Measurements from ENCODE around the gene OR1M1.
"Not testable (repeated sequence)": the region's sequence is repeated elsewhere in the genome, so short reads cannot be mapped to it uniquely, and the experiment has no call there.

Gene OR1M1

DNA sequence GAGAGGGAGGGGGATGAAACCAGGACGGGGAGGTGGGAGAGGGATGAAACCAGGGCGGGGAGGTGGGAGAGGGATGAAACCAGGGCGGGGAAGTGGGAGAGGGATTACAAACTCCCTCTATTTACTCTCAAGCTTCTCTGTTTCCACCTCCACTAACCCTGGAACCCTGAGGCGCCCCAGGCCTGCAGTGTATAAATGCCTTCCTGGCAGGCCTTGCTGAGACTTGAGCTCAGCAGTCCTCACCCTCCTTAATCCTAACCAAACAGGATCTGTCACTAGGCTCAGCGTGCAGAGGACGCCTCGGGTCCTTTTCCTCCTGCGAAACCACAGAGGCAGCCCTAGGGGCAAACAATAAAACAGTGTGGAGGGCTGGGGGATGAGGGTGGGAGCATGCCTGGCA is 32.1 kb upstream of the OR1M1 start:
- Histone ChIP-seq H3K4me3 (ENCODE audit: low read length) (no peak overlapping the region), H3K4me2 (ENCODE audit: low read length) (no peak overlapping the region), H3K36me3 (ENCODE audit: control insufficient read depth, low read length) (no peaks in the 10 kb centered on the region), H4K20me1 (ENCODE audit: control insufficient read depth, insufficient read depth, low read depth, low read length) (no peaks in the 10 kb centered on the region), H3K9me3 (ENCODE audit: control insufficient read depth, insufficient read depth, low read length) (no peaks in the 10 kb centered on the region), H3K79me2 (ENCODE audit: control insufficient read depth, low read length) (no peaks in the 10 kb centered on the region), H3K9me2 (replicated peaks; ENCODE audit: control insufficient read depth, low read length) (no peaks in the 10 kb centered on the region), H3K27me3 (ENCODE audit: control insufficient read depth, low read length) (no peaks in the 10 kb centered on the region), H3K27ac (ENCODE audit: low read depth, low read length) (no peak overlapping the region), H3F3A (ENCODE audit: control insufficient read depth, insufficient read depth) (no peaks in the 10 kb centered on the region), H3K4me1 (ENCODE audit: control insufficient read depth, low read length) (no peaks in the 10 kb centered on the region)
- TF ChIP-seq CTCF (IDR thresholded peaks at IDR 0.05; ENCODE audit: low read depth, low read length, poor library complexity, severe bottlenecking) (no peak), EZH2phosphoT487 (IDR thresholded peaks at IDR 0.05; ENCODE audit: borderline replicate concordance, low read length) (no peak)

DNA sequence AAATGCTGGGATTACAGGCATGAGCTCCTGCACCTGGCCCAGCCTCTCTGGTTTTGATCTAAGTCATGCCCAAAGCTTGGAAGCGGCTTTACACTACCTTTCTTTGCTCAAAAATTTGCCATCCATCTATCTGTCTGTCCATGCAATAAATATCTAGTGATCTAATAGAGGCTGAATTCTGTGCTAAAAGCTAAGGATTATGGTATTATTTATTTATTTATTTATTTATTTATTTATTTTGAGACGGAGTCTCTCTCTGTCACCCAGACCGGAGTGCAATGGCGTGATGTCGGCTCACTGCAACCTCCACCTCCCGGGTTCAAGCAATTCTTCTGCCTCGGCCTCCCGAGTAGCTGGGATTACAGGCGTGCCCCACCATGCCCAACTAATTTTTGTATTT is 30.7 kb upstream of the OR1M1 start:
- not testable (repeated sequence) for H3K4me2 ChIP-seq (ENCODE audit: low read length); H3K79me2 ChIP-seq (ENCODE audit: control insufficient read depth, low read length); H4K20me1 ChIP-seq (ENCODE audit: control insufficient read depth, insufficient read depth, low read depth, low read length); H3K4me3 ChIP-seq (ENCODE audit: low read length); H3K9me2 ChIP-seq (replicated peaks; ENCODE audit: control insufficient read depth, low read length); H3K9me3 ChIP-seq (ENCODE audit: control insufficient read depth, insufficient read depth, low read length); H3K27me3 ChIP-seq (ENCODE audit: control insufficient read depth, low read length); H3K4me1 ChIP-seq (ENCODE audit: control insufficient read depth, low read length); H3F3A ChIP-seq (ENCODE audit: control insufficient read depth, insufficient read depth); H3K36me3 ChIP-seq (ENCODE audit: control insufficient read depth, low read length); H3K27ac ChIP-seq (ENCODE audit: low read depth, low read length)

DNA sequence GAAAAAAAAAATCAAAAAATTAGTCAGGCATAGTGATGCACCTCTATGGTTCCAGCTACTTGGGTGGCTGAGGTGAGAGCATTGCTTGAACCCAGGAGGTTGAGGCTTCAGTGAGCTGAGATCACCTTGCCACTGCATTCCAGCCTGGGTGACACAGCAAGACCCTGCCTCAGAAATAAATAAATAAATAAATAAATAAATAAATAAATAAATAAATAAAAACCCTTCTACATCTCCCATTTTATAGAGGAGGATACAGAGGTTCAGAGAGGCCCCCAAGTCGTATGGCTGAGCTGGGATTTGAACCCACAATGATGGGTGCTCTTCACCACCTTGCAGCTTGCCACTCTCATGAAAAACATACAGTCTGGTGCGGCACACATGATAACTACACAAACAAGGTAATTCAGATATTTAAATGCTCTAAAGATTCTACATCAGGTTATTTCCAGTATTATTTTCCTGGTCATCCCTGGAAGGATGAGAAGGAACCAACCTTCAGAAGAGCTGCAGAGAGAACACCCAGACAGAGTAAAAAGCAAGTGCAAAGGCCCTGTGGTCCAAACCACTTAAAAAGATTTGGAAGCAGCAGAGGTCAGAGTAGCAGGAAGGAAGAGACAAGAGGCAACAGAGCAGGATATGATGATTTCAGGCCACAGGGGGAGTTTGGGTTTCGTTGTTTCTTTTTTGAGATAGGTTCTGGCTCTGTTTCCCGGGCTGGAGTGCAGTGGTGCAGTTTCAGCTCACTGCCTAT is 29.2 kb upstream of the OR1M1 start:
- no peaks in the 10 kb centered on the region for H3K9me3 ChIP-seq (ENCODE audit: control insufficient read depth, insufficient read depth, low read length)
- no peaks in the 10 kb centered on the region for H3F3A ChIP-seq (ENCODE audit: control insufficient read depth, insufficient read depth)
- no peak for TF ChIP-seq EZH2phosphoT487 (IDR thresholded peaks at IDR 0.05; ENCODE audit: borderline replicate concordance, low read length)
- no peak for TF ChIP-seq CTCF (IDR thresholded peaks at IDR 0.05; ENCODE audit: low read depth, low read length, poor library complexity, severe bottlenecking)
- H3K36me3 ChIP-seq (ENCODE audit: control insufficient read depth, low read length): no peaks in the 10 kb centered on the region
- no peaks in the 10 kb centered on the region for H3K79me2 ChIP-seq (ENCODE audit: control insufficient read depth, low read length)
- no peak overlapping the region for H3K27ac ChIP-seq (ENCODE audit: low read depth, low read length)
- H3K4me2 ChIP-seq (ENCODE audit: low read length): no peak overlapping the region
- no peaks in the 10 kb centered on the region for H3K27me3 ChIP-seq (ENCODE audit: control insufficient read depth, low read length)
- H4K20me1 ChIP-seq (ENCODE audit: control insufficient read depth, insufficient read depth, low read depth, low read length): no peaks in the 10 kb centered on the region
- H3K4me1 ChIP-seq (ENCODE audit: control insufficient read depth, low read length): no peaks in the 10 kb centered on the region
- no peaks in the 10 kb centered on the region for H3K9me2 ChIP-seq (replicated peaks; ENCODE audit: control insufficient read depth, low read length)
- H3K4me3 ChIP-seq (ENCODE audit: low read length): no peak overlapping the region

DNA sequence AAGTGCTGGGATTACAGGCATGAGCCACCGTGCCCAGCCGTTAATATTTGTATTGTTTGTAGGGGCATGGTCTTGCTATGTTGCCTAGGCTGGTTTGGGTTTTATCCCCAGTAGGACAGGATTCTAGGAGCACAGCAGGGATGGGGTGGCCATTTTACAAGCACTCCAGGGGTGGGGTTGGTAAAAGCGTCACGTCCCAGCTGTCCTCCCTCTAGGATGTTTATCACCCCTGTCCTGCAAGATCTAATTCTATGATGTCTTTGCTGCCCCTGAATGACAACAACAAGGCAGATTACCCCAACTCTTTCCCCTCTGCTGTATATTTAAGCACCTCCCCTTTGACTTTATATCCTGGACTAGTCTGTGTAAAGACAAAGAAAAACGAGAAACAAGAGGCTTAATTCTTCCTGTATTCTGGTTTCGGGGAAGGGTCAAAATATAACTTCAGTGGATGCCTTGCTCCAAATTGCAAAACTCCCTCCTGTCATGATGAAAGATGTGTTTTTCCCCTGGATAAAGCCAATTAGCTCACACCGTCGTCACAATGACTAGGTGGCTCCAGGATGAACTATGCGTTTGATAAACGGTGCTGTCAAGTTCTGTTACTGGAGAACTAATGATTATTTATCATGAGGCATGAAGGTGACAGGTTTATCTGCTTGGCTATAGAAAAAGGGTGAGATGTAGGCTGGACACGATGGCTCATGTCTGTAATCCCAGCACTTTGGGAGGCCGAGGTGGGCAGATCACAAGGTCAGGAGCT is 27.8 kb upstream of the OR1M1 start:
- H3F3A ChIP-seq (ENCODE audit: control insufficient read depth, insufficient read depth): no peaks in the 10 kb centered on the region
- H3K4me1 ChIP-seq (ENCODE audit: control insufficient read depth, low read length): no peaks in the 10 kb centered on the region
- no peak overlapping the region for H3K4me3 ChIP-seq (ENCODE audit: low read length)
- no peaks in the 10 kb centered on the region for H3K27me3 ChIP-seq (ENCODE audit: control insufficient read depth, low read length)
- H3K4me2 ChIP-seq (ENCODE audit: low read length): no peak overlapping the region
- H3K9me3 ChIP-seq (ENCODE audit: control insufficient read depth, insufficient read depth, low read length): no peaks in the 10 kb centered on the region
- no peaks in the 10 kb centered on the region for H3K79me2 ChIP-seq (ENCODE audit: control insufficient read depth, low read length)
- no peaks in the 10 kb centered on the region for H3K36me3 ChIP-seq (ENCODE audit: control insufficient read depth, low read length)
- TF ChIP-seq CTCF (IDR thresholded peaks at IDR 0.05; ENCODE audit: low read depth, low read length, poor library complexity, severe bottlenecking) (no peak), EZH2phosphoT487 (IDR thresholded peaks at IDR 0.05; ENCODE audit: borderline replicate concordance, low read length) (no peak)
- no peaks in the 10 kb centered on the region for H4K20me1 ChIP-seq (ENCODE audit: control insufficient read depth, insufficient read depth, low read depth, low read length)
- H3K9me2 ChIP-seq (replicated peaks; ENCODE audit: control insufficient read depth, low read length): no peaks in the 10 kb centered on the region
- no peak overlapping the region for H3K27ac ChIP-seq (ENCODE audit: low read depth, low read length)

Data from DOHH2 (cell line).